Uterus (tissue), 2 donors: ENCODE data around the gene FUCA1.

ENCODE experiments used
- CTCF ChIP-seq, 4 experiments: fragments of 200-600 bp in 2 of 4; fragments of 450-650 bp in 2 of 4; sonication (generic) in 2 of 4; IDR thresholded peaks; one replicate each; pipeline ENCODE4 v1.5.1; 2016 to 2019; ENCODE audit warnings: antibody characterized with exemption in 4 of 4, mild to moderate bottlenecking in 2 of 4, moderate library complexity in 1 of 4
- POLR2A ChIP-seq, 2 donors: fragments of 450-650 bp; IDR thresholded peaks; one replicate each; pipeline ENCODE4 v1.6.1; 2016; ENCODE audit warnings: antibody characterized with exemption in 2 of 2, mild to moderate bottlenecking in 1 of 2, moderate library complexity in 1 of 2

- no peak for TF ChIP-seq CTCF (IDR thresholded peaks at IDR 0.05)
- TF ChIP-seq POLR2A (IDR thresholded peaks at IDR 0.05): no peak
Measured at GRCh38 chr1:23806280-23806679, 61.8 kb downstream of the FUCA1 start.
